GM20431 (cell line): ENCODE measurements around the gene TBX2.
"Not testable (repeated sequence)": the region's sequence is repeated elsewhere in the genome, so short reads cannot be mapped to it uniquely, and the experiment has no call there.

ENCODE experiments used
- in situ Hi-C: fragments of 300-500 bp; cut with MseI, MboI; formaldehyde crosslinking; loops from one replicate; pipeline ENCODE4 v1.15.0; 2020; ENCODE audit warnings: low sequenced_read_pairs; ENCODE audit not compliant: unreplicated experiment

Gene TBX2

DNA sequence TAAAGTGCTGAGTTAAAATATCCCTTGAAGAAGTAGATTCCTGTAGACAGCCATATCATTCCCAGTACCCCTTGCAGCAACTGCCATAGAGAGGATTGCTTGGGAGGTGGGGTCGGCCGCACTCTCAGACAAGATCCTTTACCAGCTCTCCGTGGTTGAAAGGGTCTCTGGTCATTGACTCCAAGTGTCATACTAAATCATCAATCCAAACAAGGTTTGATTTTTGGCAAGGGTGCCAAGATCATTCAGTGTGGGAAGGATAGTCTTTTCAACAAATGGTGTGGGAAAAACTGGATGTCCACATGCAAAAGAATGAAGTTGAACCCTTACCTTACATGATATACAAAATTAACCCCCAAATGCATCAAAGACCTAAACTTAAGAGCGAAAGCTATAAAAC lies 21.8 kb downstream of the TBX2 start:
- in situ Hi-C loops = no loop called here

GRCh38 chr17:61422116-61422799 lies 22.6 kb downstream of the TBX2 start:
- in situ Hi-C loops = no loop called here

DNA sequence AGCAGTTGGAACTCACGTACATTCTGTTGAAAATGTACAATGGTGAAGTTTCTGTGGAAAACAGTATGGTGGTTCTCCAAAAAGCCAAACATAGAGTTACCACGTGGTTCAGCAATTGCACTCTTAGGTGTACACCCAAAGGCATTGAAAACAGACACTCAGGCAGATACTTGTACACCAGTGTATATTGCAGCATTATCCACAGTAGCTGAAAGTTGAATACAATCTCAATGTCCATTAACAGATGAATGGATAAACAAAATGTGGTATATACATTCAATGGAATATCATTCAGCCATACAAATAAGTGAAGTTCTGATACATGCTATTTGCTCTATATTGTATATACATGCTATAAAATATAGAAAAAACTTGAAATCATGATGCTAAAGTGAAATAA lies 23.2 kb downstream of the TBX2 start:
- in situ Hi-C loops = no loop called here

DNA sequence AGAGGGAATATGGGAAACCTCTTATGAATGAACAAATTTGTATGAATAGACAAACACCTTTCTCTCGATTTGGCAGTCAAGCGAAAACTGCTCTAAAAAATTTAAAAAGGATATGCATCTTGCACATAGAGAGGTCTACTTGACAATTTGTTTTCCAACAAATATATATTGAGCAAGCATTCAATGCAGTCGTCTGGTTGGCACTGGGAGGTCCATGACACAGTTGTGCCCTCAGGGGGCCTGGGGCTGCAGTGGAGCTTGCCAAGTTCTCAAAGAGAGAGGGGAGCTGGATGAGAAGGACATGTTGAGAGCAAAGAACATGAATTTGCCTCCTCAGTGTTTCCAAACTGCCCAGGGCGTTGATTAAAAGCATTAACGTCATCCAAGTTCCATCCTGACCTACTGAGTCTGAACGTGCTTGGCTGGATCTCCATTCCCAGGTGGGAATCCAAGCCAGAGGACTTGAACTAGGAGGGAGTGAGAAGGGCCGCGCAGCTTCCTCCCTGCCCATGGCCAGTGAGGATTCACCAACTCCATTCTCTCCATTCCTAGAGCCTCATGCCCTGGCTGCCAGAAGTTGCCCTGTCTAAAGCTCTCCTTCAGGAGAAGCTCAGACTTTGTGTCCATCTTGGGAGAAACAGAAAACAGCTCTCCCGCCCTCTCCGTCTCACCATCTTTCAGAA lies 24.5 kb downstream of the TBX2 start:
- in situ Hi-C loops = no loop called here

DNA sequence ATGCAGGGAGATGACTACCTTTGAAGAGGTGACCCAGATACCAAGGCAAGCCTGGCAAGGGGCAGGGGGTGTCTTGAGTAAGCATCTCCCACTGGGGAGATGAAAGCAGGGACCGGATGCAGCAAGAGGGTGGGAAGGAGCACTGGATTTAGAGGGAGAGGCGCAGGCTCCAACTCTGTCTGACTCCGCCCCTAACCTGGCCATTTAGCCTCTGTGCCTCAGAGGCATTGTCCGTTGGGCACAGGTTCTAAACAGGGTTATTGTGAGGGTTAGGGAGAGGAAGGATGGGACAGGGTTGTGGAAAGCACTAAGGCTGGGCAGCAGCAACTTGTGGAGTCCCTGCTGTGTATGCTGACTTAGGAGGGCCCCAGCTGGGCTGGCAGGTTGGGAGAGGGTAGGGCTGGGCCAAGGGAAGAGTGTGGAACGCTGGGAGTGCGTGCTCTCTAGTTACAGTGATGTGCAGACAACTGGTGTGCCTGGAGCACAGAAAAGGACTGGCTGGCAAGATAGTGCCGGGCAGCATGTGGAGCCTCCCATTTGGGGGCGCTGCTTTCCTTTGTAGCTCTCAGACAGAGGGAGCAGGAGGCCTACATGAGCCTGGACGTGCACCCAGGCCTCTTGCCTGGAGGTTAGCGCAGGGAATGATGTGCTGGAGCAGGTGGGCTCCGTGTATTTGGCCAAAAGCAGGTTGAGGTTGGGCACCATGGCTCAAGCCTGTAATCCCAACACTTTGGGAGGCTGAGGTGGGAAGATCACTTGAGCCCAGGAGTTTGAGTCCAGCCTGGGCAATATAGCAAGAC lies 26.2 kb downstream of the TBX2 start:
- in situ Hi-C loops = no loop called here

- in situ Hi-C loops = no loop called here
Measured at GRCh38 chr17:61426482-61427304, 27.1 kb downstream of the TBX2 start.

DNA sequence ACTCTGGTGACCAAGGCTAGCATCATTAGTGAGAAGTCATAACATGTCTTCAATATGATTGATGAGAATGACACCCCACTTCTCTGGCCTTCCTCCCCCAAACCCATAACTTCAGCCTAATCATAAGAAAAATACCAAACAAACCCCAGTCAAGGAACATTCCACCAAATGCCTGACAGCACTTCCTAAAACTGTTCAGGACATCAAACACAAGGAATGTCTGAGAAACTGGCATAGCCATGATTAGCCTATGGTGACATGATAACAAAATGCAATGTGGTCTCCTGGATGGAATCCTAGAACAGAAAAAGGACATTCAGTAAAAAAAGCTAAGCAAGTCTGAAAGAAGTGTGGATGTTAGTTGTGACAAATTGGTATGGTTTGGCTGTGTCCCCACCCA lies 27.9 kb downstream of the TBX2 start:
- in situ Hi-C loops = no loop called here

DNA sequence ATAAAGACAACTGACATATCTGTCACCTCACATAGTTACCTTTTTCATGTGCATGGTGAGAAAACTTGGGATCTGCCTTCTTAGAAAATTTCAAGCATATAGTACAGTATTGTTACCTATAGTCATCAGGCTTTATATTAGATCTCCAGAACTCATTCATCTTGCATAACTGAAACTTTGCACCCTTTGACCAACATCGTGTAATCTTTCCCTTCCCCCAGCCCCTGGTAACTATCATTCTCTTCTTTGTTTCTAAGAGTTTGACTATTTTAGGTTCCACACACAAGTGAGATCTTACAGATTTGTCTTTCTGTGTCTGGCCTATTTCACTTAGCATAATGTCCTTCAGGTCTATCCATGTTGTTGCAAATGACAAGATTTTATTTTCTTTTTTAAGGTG lies 29.6 kb downstream of the TBX2 start:
- in situ Hi-C loops = no loop called here

DNA sequence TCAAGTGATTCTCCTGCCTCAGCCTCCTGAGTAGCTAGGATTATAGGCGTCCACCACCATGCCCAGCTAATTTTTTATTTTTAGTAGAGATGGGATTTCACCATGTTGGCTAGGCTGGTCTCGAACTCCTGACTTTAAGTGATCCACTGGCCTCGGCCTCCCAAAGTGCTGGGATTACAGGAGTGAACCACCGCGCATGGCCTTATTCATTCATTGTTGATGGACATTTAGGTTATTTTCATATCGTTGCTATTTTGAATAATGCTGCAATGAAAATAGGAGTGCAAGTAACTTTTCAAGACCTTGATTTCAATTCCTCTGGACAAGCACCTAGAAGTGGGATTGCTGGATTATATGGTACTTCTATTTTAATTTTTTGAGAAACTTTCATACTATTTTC lies 30.2 kb downstream of the TBX2 start:
- in situ Hi-C loops = not testable (repeated sequence)

GRCh38 chr17:61431594-61432311 lies 32.1 kb downstream of the TBX2 start:
- in situ Hi-C loops = no loop called here

DNA sequence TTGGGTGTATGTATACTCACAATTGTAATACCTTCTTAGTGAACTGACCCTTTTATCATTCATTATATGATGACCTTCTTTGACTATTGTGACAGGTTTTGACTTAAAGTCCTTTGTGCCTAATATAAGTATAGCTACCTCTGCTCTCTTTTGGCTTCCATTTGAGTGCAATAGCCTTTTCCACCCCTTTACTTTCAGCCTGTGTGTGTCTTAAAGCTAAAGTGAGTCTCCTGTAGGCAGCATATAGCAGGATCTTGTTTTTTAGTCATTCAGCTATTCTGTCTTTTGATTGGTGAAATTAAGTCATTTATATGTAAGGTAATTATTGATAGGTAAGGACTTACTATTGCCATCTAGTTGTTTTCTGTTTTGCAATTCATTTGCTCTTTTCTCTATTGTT lies 36.6 kb downstream of the TBX2 start:
- in situ Hi-C loops = no loop called here

GRCh38 chr17:61436995-61437704 lies 37.5 kb downstream of the TBX2 start:
- in situ Hi-C loops = no loop called here

GRCh38 chr17:61440697-61441096 lies 41.1 kb downstream of the TBX2 start:
- in situ Hi-C loops = no loop called here

- in situ Hi-C loops = not testable (repeated sequence)
Measured at GRCh38 chr17:61441507-61441906, 41.9 kb downstream of the TBX2 start.

DNA sequence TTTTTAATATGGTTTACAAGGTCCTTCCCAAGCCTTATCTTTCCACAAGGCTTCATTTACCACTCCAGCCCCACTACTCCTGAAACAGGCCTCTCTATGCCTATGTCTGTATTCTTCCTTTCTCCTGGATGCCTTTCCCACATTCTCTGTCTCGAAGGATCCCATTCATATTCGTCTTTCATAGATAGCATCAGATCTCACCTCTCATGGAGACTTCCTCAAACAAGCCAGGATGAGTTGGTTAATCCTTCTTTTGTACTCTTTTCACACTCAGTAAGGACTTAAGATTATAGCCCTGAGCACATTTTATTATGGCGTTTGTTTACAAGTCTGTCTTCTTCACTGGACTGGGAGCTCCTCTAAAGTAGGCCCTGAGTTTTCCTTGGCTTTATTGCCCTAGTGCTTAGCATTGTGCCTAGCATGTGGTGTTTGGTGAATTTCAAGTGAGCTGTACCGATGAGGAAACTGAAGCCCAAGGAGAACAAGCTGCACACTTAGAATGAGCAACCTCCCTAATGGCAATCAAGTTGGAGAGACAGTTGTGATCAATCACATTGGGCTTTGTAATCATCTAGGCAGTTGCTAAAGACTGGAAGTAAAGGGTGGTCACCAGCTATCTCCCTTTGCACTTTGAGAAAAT lies 42.6 kb downstream of the TBX2 start:
- in situ Hi-C loops = no loop called here

DNA sequence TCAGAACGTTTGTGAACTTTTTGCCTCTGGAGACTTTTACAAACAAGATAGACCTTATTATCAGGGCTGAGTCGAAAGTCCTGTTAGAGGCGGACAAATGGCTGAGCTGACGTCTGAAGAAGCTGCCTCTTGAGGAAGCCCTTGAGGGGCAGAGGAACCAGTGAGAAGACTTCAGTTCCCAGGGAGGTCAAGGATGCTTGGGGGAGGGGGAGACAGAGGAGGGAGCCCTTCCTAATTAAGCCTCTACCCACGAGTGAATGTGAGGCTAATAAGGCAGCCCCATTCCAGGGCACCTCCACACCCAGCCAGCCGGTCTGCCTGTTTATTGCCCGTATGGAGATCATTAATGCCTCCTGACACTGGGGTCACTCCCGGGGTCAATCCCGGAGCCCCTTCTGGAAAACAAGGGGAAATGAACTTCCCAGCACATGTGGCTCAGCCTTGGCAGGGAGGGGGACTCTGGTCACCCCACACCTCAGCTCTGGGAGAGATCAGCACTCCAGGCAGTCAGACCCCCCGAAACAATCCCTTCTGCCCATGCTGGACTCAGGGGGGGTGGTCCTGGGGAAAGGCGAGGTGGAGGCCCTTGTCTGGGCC lies 43.3 kb downstream of the TBX2 start:
- in situ Hi-C loops = no loop called here

DNA sequence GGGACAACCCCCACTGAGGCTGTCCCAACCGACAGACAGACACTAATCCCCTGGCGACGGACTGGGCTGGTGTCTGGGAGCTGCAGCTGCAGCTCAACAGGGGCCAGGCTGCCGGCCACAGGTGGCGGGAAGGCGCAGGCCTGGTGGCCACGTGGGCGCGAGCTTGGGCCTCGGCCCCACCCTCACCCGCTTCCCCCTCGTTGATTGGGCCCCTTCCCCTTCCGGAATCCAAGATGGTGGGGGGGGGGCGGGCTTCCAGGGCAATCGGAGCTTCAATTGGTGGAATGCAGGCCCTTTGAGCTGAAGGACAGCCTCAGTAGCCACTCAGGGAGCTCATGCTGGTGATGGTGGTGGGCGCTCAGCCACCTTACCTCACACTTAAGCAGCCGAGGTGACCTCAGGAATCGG lies 43.8 kb downstream of the TBX2 start:
- in situ Hi-C loops = no loop called here

- in situ Hi-C loops = no loop called here
Measured at GRCh38 chr17:61444075-61444474, 44.4 kb downstream of the TBX2 start.
